ENCODE data around the gene KPNA1. TPM values are rescaled to one million over a fixed set of nuclear protein-coding genes. Genes with fewer than 3 reads are reported as not detected.

Gene KPNA1
- polyA plus RNA-seq, 1 of the 3 experiments (the other 2 are of a cell fraction), result 21.6 TPM

DNA sequence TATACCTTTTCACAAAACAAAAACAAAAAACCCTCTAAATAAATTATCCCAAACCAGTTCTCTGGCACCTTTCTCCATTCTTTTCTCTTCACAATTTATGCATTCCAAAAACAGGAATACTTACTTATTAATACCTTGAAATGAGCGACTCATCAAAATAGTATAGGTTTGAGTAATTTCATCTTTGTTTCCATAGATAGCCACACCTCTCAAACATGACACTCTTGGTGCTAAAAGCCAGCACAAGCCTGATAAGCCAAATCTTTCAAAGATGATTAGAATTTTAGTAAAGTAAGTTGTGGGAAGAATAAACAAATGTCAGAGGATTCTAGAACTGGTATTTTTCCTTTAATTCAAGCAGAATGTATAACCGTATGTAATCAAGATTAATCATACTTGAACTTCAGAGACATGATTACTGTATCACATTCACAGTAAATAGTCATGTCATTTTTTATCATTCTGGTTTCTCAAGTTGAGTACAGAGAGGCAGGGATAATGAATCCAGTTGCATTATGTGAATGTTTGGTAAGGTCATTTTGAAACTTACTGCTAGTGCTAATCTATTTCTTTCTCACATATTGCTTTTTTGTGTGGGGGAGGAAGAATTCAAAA is 86.8 kb downstream of the KPNA1 start:
- Histone ChIP-seq H3K27me3 (ENCODE audit: insufficient read depth) (no peaks in the 10 kb centered on the region), H3K9me3 (no peaks in the 10 kb centered on the region), H3K4me1 (ENCODE audit: control insufficient read depth in 1 of 2, insufficient read depth in 2 of 2, low read depth in 1 of 2, low read length in 1 of 2) (no peaks in the 10 kb centered on the region; a peak in 2 of 4 replicates), H3K36me3 (replicated peaks in 1 of 2; ENCODE audit: control insufficient read depth in 1 of 2, insufficient read depth in 2 of 2, low read length in 1 of 2) (peaks cover 70 to 92% of the 10 kb centered on the region in 2 experiments), H4K20me1 (ENCODE audit: insufficient read depth) (no peaks in the 10 kb centered on the region), H3K79me2 (ENCODE audit: insufficient read depth) (peaks cover 25% of the 10 kb centered on the region; the same call in 1 of the 2 replicates), H3K4me2 (no peak overlapping the region), H2AFZ (ENCODE audit: low read depth) (no peak overlapping the region), H3K4me3 (ENCODE audit: low read depth in 2 of 2, low read length in 1 of 2) (no peak overlapping the region), H3K27ac (ENCODE audit: low read depth in 2 of 2, low read length in 1 of 2) (peak overlapping the region in 1 of 2 experiments; percentile 10; a peak in 1 of 4 replicates), H3K9ac (no peak overlapping the region), H3K9me2 (no peaks in the 10 kb centered on the region), H3F3A (replicated peaks; ENCODE audit: insufficient read depth) (peaks cover 40% of the 10 kb centered on the region)
- no peak for DNase-seq
- WGBS (ENCODE audit: low lambda C conversion rate), result 93% methylated on average over 2 of the region's 2 CpGs
- POLR2A ChIA-PET, result no interaction called here
- CTCF ChIA-PET, result no interaction called here
- TF ChIP-seq RXRA (IDR thresholded peaks at IDR 0.05; ENCODE audit: borderline replicate concordance, low read depth), result no peak
- no peak for TF ChIP-seq MAX (IDR thresholded peaks at IDR 0.05; ENCODE audit: low read depth)
- TF ChIP-seq REST (IDR thresholded peaks at IDR 0.05; ENCODE audit: low read depth, low read length), result no peak
- TF ChIP-seq CHD2 (IDR thresholded peaks at IDR 0.05; ENCODE audit: low read length, partially characterized antibody), result no peak
- no peak for TF ChIP-seq YY1 (IDR thresholded peaks at IDR 0.05; ENCODE audit: low read depth)
- TF ChIP-seq MEF2A (IDR thresholded peaks at IDR 0.05; ENCODE audit: borderline replicate concordance, low read depth), result no peak
- no peak for TF ChIP-seq GABPA (IDR thresholded peaks at IDR 0.05; ENCODE audit: low read depth)

DNA sequence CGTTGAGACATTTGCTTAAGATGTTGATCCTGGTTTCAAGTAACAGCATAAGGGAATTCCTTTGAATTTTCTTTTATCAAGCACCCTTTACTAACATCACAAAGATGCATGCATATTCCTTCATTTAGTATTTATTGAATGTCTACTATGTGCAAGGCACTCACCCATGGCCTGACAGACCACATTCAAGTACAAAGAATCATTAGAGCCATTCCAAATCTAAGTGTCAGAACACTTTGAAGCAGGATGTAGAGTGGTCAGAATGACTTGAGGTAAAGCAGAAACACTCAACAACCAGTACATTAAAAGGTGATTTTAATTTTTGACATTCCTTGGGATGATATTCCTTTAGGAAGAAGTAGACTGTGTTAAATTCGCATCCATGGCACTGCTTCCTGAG is 92.9 kb downstream of the KPNA1 start:
- Histone ChIP-seq H3K36me3 (replicated peaks in 1 of 2; ENCODE audit: control insufficient read depth in 1 of 2, insufficient read depth in 2 of 2, low read length in 1 of 2) (peaks cover 52 to 55% of the 10 kb centered on the region in 2 experiments), H4K20me1 (ENCODE audit: insufficient read depth) (no peaks in the 10 kb centered on the region), H3K4me3 (ENCODE audit: low read depth in 2 of 2, low read length in 1 of 2) (no peak overlapping the region), H2AFZ (ENCODE audit: low read depth) (no peak overlapping the region), H3K9me3 (no peaks in the 10 kb centered on the region), H3K27ac (ENCODE audit: low read depth in 2 of 2, low read length in 1 of 2) (no peak overlapping the region), H3F3A (replicated peaks; ENCODE audit: insufficient read depth) (peaks cover 35% of the 10 kb centered on the region), H3K9me2 (no peaks in the 10 kb centered on the region), H3K9ac (no peak overlapping the region), H3K4me2 (no peak overlapping the region), H3K79me2 (ENCODE audit: insufficient read depth) (peaks cover 54% of the 10 kb centered on the region), H3K27me3 (ENCODE audit: insufficient read depth) (no peaks in the 10 kb centered on the region), H3K4me1 (ENCODE audit: control insufficient read depth in 1 of 2, insufficient read depth in 2 of 2, low read depth in 1 of 2, low read length in 1 of 2) (no peaks in the 10 kb centered on the region; a peak in 3 of 4 replicates)
- TF ChIP-seq TEAD4 (IDR thresholded peaks at IDR 0.05; ENCODE audit: borderline replicate concordance, insufficient read depth) (no peak), NFIC (IDR thresholded peaks at IDR 0.05; ENCODE audit: borderline replicate concordance) (no peak), POLR2AphosphoS5 (IDR thresholded peaks at IDR 0.05; ENCODE audit: low read depth, low read length) (no peak), RXRA (IDR thresholded peaks at IDR 0.05; ENCODE audit: borderline replicate concordance, low read depth) (no peak), YY1 (IDR thresholded peaks at IDR 0.05; ENCODE audit: low read depth) (no peak), TAF1 (IDR thresholded peaks at IDR 0.05; ENCODE audit: borderline replicate concordance, low read depth, low read length) (no peak), JUND (IDR thresholded peaks at IDR 0.05) (no peak), SIN3A (IDR thresholded peaks at IDR 0.05; ENCODE audit: borderline replicate concordance, low read depth, low read length) (no peak), TCF12 (IDR thresholded peaks at IDR 0.05) (no peak), GABPA (IDR thresholded peaks at IDR 0.05; ENCODE audit: low read depth) (no peak), GATA2 (CRISPR knock-in tag; IDR thresholded peaks at IDR 0.05) (no peak), MEF2A (IDR thresholded peaks at IDR 0.05; ENCODE audit: borderline replicate concordance, low read depth) (no peak), FOSL2 (IDR thresholded peaks at IDR 0.05; ENCODE audit: borderline replicate concordance, low read depth) (no peak)
- ChIA-PET CTCF (no interaction called here), POLR2A (no interaction called here)
- DNase-seq, result no peak
- 93% methylated on average over 2 of the region's 2 CpGs for WGBS (ENCODE audit: low lambda C conversion rate)

Data from SK-N-SH (cell line).